ENCODE measurements around the gene CDH5.

DNA sequence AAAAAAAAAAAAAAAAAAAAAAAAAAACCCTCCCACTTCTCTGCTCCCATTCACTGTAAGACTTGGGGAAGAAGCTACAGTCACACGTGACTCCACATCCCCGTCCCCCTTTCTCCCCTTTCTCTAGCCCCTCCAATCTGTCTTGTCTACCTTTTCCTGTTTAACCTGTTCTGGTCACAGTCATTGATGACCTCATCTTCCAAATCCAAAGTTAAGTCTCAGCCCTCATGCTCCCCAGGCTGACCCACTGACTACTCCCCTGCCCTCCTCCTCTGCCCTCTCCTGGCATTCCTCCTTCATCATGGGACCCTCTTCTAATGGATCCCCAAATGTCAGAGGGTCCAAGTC lies 1.6 kb upstream of the CDH5 start:
- no peak for TF ChIP-seq EZH2 (IDR thresholded peaks at IDR 0.05)
- no peak for TF ChIP-seq EZH2phosphoT487 (IDR thresholded peaks at IDR 0.05)
- TF ChIP-seq CTCF (IDR thresholded peaks at IDR 0.05) = no peak

Measured in neural progenitor cell (in vitro differentiated cells).